ENCODE measurements around the gene PNMA8C.

The PNMA8C gene

GRCh38 chr19:46410205-46411087, 18.3 kb downstream of the PNMA8C start:
- no peak for DNase-seq (ENCODE audit: low spot score)
- no peak for ATAC-seq (ENCODE audit: low read depth)
- Histone ChIP-seq H3K27me3 (ENCODE audit: insufficient read depth, poor library complexity, severe bottlenecking) (no peaks in the 10 kb centered on the region), H3K27ac (ENCODE audit: poor library complexity, severe bottlenecking) (no peak overlapping the region), H3K36me3 (ENCODE audit: low read depth) (peaks cover 9% of the 10 kb centered on the region; the same call in 1 of the 2 replicates), H3K4me3 (ENCODE audit: severe bottlenecking) (no peak overlapping the region), H3K4me1 (ENCODE audit: insufficient read depth, poor library complexity, severe bottlenecking) (peaks cover 4% of the 10 kb centered on the region), H3K9me3 (ENCODE audit: severe bottlenecking) (no peaks in the 10 kb centered on the region)
- TF ChIP-seq CTCF (IDR thresholded peaks at IDR 0.05; ENCODE audit: poor library complexity, severe bottlenecking), result no peak

- H3K4me1 ChIP-seq (ENCODE audit: insufficient read depth, poor library complexity, severe bottlenecking), result peaks cover 3% of the 10 kb centered on the region
- no peaks in the 10 kb centered on the region for H3K27me3 ChIP-seq (ENCODE audit: insufficient read depth, poor library complexity, severe bottlenecking)
- H3K4me3 ChIP-seq (ENCODE audit: severe bottlenecking), result no peak overlapping the region
- TF ChIP-seq CTCF (IDR thresholded peaks at IDR 0.05; ENCODE audit: poor library complexity, severe bottlenecking), result no peak
- no peaks in the 10 kb centered on the region for H3K9me3 ChIP-seq (ENCODE audit: severe bottlenecking)
- H3K27ac ChIP-seq (ENCODE audit: poor library complexity, severe bottlenecking), result no peak overlapping the region
- no peak for DNase-seq (ENCODE audit: low spot score)
- H3K36me3 ChIP-seq (ENCODE audit: low read depth), result peaks cover 9% of the 10 kb centered on the region; the same call in 1 of the 2 replicates
- no peak for ATAC-seq (ENCODE audit: low read depth)
Observed at GRCh38 chr19:46409191-46409590, 19.5 kb downstream of the PNMA8C start.

GRCh38 chr19:46408664-46409039, 20.1 kb downstream of the PNMA8C start:
- Histone ChIP-seq H3K4me1 (ENCODE audit: insufficient read depth, poor library complexity, severe bottlenecking) (peaks cover 3% of the 10 kb centered on the region), H3K4me3 (ENCODE audit: severe bottlenecking) (no peak overlapping the region), H3K36me3 (ENCODE audit: low read depth) (peaks cover 9% of the 10 kb centered on the region; the same call in 1 of the 2 replicates), H3K27me3 (ENCODE audit: insufficient read depth, poor library complexity, severe bottlenecking) (no peaks in the 10 kb centered on the region), H3K27ac (ENCODE audit: poor library complexity, severe bottlenecking) (no peak overlapping the region), H3K9me3 (ENCODE audit: severe bottlenecking) (no peaks in the 10 kb centered on the region)
- peak; percentile 5; the same call in 1 of the 3 replicates for ATAC-seq (ENCODE audit: low read depth)
- TF ChIP-seq CTCF (IDR thresholded peaks at IDR 0.05; ENCODE audit: poor library complexity, severe bottlenecking), result no peak
- DNase-seq (ENCODE audit: low spot score), result no peak

GRCh38 chr19:46407856-46408663, 20.7 kb downstream of the PNMA8C start:
- no peak for DNase-seq (ENCODE audit: low spot score)
- H3K4me1 ChIP-seq (ENCODE audit: insufficient read depth, poor library complexity, severe bottlenecking), result peaks cover 3% of the 10 kb centered on the region
- H3K4me3 ChIP-seq (ENCODE audit: severe bottlenecking), result no peak overlapping the region
- no peaks in the 10 kb centered on the region for H3K9me3 ChIP-seq (ENCODE audit: severe bottlenecking)
- ATAC-seq (ENCODE audit: low read depth), result no peak
- peaks cover 9% of the 10 kb centered on the region; the same call in 1 of the 2 replicates for H3K36me3 ChIP-seq (ENCODE audit: low read depth)
- no peaks in the 10 kb centered on the region for H3K27me3 ChIP-seq (ENCODE audit: insufficient read depth, poor library complexity, severe bottlenecking)
- H3K27ac ChIP-seq (ENCODE audit: poor library complexity, severe bottlenecking), result no peak overlapping the region
- no peak for TF ChIP-seq CTCF (IDR thresholded peaks at IDR 0.05; ENCODE audit: poor library complexity, severe bottlenecking)

All from RWPE2 (cell line).